NB4 (cell line): ENCODE measurements around the gene SULT1C3.

Source experiments
- MYC ChIP-seq: IDR thresholded peaks from 2 replicates; pipeline ENCODE4 v1.6.1; 2011; ENCODE audit warnings: low read depth, low read length
- POLR2A ChIP-seq: IDR thresholded peaks from 2 replicates; pipeline ENCODE4 v1.6.1; 2011; ENCODE audit warnings: mild to moderate bottlenecking; ENCODE audit not compliant: insufficient read length; ENCODE audit errors: extremely low read depth
- TF ChIP-seq, protein P1 (sequence below): IDR thresholded peaks from one replicate; pipeline ENCODE4 v1.5.1; 2012; ENCODE audit warnings: low read depth, low read length
- TF ChIP-seq, protein P2 (sequence below): IDR thresholded peaks from 2 replicates; pipeline ENCODE4 v1.6.1; 2011; ENCODE audit warnings: low read depth, low read length

DNA sequence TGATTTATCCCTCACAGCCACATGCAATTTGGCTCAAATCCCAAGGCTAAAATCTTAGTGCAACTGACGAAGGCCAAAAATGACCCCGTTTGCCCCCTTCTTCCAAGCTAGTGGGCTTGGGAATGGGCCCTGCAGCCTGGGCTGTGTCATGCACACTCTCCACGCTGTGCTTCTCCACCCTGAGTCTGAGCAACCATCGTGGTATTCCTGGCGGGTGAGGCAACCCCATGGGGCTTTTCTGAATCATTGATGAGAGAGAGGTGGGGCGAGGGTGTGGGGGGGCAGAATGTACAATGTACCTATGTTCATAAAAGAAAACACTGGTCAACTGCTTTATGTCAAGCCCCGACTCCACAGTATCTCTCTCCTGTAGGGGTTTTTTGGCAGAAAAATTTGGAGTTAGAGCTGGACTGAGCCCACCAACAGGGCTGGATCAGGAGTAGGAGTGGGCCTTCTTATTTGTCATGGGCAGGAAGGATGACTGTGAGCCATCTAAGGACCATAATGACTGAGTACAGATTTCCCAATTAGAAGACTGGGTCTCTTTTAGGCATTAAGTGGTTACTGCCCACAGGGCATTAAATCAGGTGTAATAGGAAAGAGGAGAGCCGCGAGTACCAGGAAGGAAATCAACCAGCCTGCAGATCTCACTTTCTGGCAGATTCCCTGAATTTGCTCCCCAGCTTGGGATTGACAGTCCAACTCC is 57.8 kb downstream of the SULT1C3 start:
- TF ChIP-seq, protein P1, sequence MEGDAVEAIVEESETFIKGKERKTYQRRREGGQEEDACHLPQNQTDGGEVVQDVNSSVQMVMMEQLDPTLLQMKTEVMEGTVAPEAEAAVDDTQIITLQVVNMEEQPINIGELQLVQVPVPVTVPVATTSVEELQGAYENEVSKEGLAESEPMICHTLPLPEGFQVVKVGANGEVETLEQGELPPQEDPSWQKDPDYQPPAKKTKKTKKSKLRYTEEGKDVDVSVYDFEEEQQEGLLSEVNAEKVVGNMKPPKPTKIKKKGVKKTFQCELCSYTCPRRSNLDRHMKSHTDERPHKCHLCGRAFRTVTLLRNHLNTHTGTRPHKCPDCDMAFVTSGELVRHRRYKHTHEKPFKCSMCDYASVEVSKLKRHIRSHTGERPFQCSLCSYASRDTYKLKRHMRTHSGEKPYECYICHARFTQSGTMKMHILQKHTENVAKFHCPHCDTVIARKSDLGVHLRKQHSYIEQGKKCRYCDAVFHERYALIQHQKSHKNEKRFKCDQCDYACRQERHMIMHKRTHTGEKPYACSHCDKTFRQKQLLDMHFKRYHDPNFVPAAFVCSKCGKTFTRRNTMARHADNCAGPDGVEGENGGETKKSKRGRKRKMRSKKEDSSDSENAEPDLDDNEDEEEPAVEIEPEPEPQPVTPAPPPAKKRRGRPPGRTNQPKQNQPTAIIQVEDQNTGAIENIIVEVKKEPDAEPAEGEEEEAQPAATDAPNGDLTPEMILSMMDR = no peak
- TF ChIP-seq POLR2A (no peak), MYC (no peak)
- TF ChIP-seq, protein P2, sequence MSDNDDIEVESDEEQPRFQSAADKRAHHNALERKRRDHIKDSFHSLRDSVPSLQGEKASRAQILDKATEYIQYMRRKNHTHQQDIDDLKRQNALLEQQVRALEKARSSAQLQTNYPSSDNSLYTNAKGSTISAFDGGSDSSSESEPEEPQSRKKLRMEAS = no peak
